Measurements from ENCODE around the gene TRAPPC14. TPM values are rescaled to one million over a fixed set of nuclear protein-coding genes. Genes with fewer than 3 reads are reported as not detected.
"Not testable (repeated sequence)": the region's sequence is repeated elsewhere in the genome, so short reads cannot be mapped to it uniquely, and the experiment has no call there.

TRAPPC14 gene
- total and polyA plus RNA-seq, 2 donors from 2014 or later, result 14.8 to 27.1 TPM

DNA sequence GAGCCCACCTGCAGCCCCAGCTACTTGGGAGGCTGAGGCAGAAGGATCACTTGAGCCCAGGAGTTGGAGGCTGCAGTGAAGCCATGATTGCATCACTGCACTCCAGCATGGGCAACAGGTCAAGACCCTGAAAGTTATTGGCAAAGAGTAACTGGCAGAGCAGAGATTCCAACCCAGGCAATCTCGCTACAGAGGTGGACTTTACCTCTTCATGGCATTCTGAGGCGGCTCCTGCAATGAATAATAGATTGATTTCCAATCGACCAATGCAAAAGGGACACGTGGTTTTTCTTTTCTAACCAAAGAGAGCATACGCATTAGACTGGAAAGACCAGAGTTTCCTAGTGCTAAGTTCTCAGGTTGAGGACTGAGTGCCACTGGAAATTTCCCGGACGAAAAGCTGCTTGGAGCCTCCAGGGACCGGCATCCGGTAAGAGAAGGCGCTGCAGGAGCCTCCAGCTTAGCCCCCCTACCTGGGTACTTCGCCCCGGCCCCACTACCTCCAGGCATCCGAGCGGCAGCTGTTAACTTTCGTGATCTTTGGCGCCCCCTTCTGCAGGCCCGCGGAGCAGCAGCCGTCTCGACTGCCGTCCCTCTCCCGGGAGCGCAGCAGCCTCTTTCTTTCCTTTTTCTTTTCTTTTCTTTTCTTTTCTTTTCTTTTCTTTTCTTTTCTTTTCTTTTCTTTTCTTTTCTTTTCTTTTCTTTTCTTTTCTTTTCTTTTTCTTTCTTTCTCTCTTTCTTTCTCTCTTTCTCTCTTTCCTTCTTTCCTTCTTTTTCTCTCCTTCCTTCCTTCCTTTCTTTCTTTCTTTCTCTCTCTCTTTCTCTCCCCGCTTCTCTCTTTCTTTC lies 27.7 kb downstream of the TRAPPC14 start:
- intact Hi-C loops (cut with DNase I), result no loop called here
- Histone ChIP-seq H3K27ac (ENCODE audit: low read depth in 2 of 2, low read length in 2 of 2) (no peak overlapping the region), H3K36me3 (ENCODE audit: control insufficient read depth in 2 of 3, insufficient read depth in 3 of 3, low read length in 3 of 3) (no peaks in the 10 kb centered on the region), H3K4me1 (ENCODE audit: control insufficient read depth in 2 of 3, insufficient read depth in 2 of 3, low read depth in 1 of 3, low read length in 3 of 3) (peaks cover 0 to 8% (median 5%) of the 10 kb centered on the region in 3 donors), H3K27me3 (ENCODE audit: control insufficient read depth, insufficient read depth, low read length) (no peaks in the 10 kb centered on the region), H3K9ac (ENCODE audit: low read length in 3 of 3) (no peak overlapping the region), H3K4me3 (ENCODE audit: low read length in 3 of 3) (peak overlapping the region in 1 of 3 donors; percentile 30), H3K9me3 (ENCODE audit: control insufficient read depth in 2 of 3, insufficient read depth in 1 of 3, low read length in 3 of 3) (no peaks in the 10 kb centered on the region)
- peak; percentile 94 for TF ChIP-seq CTCF (IDR thresholded peaks at IDR 0.05; ENCODE audit: borderline replicate concordance, extremely low read depth, insufficient read depth)
- no peak for FAIRE-seq
- peak; percentile 85 to 91 (median 89) for DNase-seq

- H3K4me1 ChIP-seq (ENCODE audit: control insufficient read depth in 2 of 3, insufficient read depth in 2 of 3, low read depth in 1 of 3, low read length in 3 of 3); H3K27me3 ChIP-seq (ENCODE audit: control insufficient read depth, insufficient read depth, low read length); H3K9ac ChIP-seq (ENCODE audit: low read length in 3 of 3); DNase-seq; H3K9me3 ChIP-seq (ENCODE audit: control insufficient read depth in 2 of 3, insufficient read depth in 1 of 3, low read length in 3 of 3); H3K27ac ChIP-seq (ENCODE audit: low read depth in 2 of 2, low read length in 2 of 2); H3K4me3 ChIP-seq (ENCODE audit: low read length in 3 of 3); intact Hi-C loops (cut with DNase I); FAIRE-seq; H3K36me3 ChIP-seq (ENCODE audit: control insufficient read depth in 2 of 3, insufficient read depth in 3 of 3, low read length in 3 of 3): not testable (repeated sequence)
These were observed 28.3 kb downstream of the TRAPPC14 start for GRCh38 chr7:100130220-100130607.

DNA sequence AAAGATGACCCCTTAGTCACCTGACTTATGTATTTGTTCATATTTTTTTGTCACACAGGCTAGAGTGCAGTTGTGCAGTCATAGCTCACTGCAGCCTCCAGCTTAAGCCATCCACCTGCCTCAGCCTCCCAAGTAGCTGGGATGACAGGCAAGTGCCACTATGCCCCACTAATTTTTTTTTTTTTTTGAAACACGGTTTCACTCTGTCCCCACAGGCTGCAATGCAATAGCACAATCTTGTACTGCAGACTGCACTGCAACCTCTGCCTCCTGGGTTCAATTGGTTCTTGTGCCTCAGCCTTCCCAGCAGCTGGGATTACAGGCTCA lies 29.9 kb downstream of the TRAPPC14 start:
- H3K4me1 ChIP-seq (ENCODE audit: control insufficient read depth in 2 of 3, insufficient read depth in 2 of 3, low read depth in 1 of 3, low read length in 3 of 3), result peaks cover 0 to 14% (median 8%) of the 10 kb centered on the region in 3 donors
- no peak overlapping the region for H3K9ac ChIP-seq (ENCODE audit: low read length in 3 of 3)
- H3K9me3 ChIP-seq (ENCODE audit: control insufficient read depth in 2 of 3, insufficient read depth in 1 of 3, low read length in 3 of 3), result no peaks in the 10 kb centered on the region
- no peaks in the 10 kb centered on the region for H3K27me3 ChIP-seq (ENCODE audit: control insufficient read depth, insufficient read depth, low read length)
- no peaks in the 10 kb centered on the region for H3K36me3 ChIP-seq (ENCODE audit: control insufficient read depth in 2 of 3, insufficient read depth in 3 of 3, low read length in 3 of 3)
- DNase-seq (no peak), FAIRE-seq (no peak)
- H3K4me3 ChIP-seq (ENCODE audit: low read length in 3 of 3), result no peak overlapping the region
- intact Hi-C loops (cut with DNase I), result no loop called here
- H3K27ac ChIP-seq (ENCODE audit: low read depth in 2 of 2, low read length in 2 of 2), result no peak overlapping the region
- TF ChIP-seq CTCF (IDR thresholded peaks at IDR 0.05; ENCODE audit: borderline replicate concordance, extremely low read depth, insufficient read depth), result no peak

- Histone ChIP-seq H3K9me3 (ENCODE audit: control insufficient read depth in 2 of 3, insufficient read depth in 1 of 3, low read length in 3 of 3) (no peaks in the 10 kb centered on the region), H3K27me3 (ENCODE audit: control insufficient read depth, insufficient read depth, low read length) (no peaks in the 10 kb centered on the region), H3K4me1 (ENCODE audit: control insufficient read depth in 2 of 3, insufficient read depth in 2 of 3, low read depth in 1 of 3, low read length in 3 of 3) (peaks cover 0 to 14% (median 8%) of the 10 kb centered on the region in 3 donors), H3K9ac (ENCODE audit: low read length in 3 of 3) (peak overlapping the region in 2 of 3 donors; percentile 80 to 96), H3K36me3 (ENCODE audit: control insufficient read depth in 2 of 3, insufficient read depth in 3 of 3, low read length in 3 of 3) (no peaks in the 10 kb centered on the region), H3K27ac (ENCODE audit: low read depth in 2 of 2, low read length in 2 of 2) (no peak overlapping the region), H3K4me3 (ENCODE audit: low read length in 3 of 3) (peak overlapping the region; percentile 84 to 96 (median 91))
- DNase-seq (peak; percentile 37 to 80 (median 63)), FAIRE-seq (no peak)
- TF ChIP-seq CTCF (IDR thresholded peaks at IDR 0.05; ENCODE audit: borderline replicate concordance, extremely low read depth, insufficient read depth), result no peak
- intact Hi-C loops (cut with DNase I), result no loop called here
These were observed 30.5 kb downstream of the TRAPPC14 start for GRCh38 chr7:100127866-100128636.

All from kidney (tissue), 14 donors.